NCI-H128 (cell line): ENCODE results near the gene E2F3.

Experiments used
- DNase-seq: peaks from one replicate; lab custom pipeline; 2025; ENCODE audit not compliant: unreplicated experiment; lab: John Stamatoyannopoulos, UW

E2F3 gene

GRCh38 chr6:20401205-20402091 is at the start of gene E2F3:
Gene E2F3, plus strand, starts transcription at chr6:20401879. Its CDS starts 354 bp downstream, at chr6:20402233.
- peak; percentile 99 for DNase-seq

GRCh38 chr6:20352346-20352745 is 49.3 kb upstream of the E2F3 start:
- no peak for DNase-seq

GRCh38 chr6:20353134-20353533 is 48.5 kb upstream of the E2F3 start:
- DNase-seq: no peak

- DNase-seq: no peak
These were observed 47.3 kb upstream of the E2F3 start for GRCh38 chr6:20354366-20354765.

- no peak for DNase-seq
These were observed 41.1 kb upstream of the E2F3 start for GRCh38 chr6:20360471-20361119.

- no peak for DNase-seq
These were observed 39.1 kb upstream of the E2F3 start for GRCh38 chr6:20362623-20363022.

- no peak for DNase-seq
These were observed 37.4 kb upstream of the E2F3 start for GRCh38 chr6:20364327-20364726.

GRCh38 chr6:20365456-20365855 is 36.2 kb upstream of the E2F3 start:
- DNase-seq: no peak

GRCh38 chr6:20366082-20366830 is 35.4 kb upstream of the E2F3 start:
- no peak for DNase-seq

GRCh38 chr6:20367743-20368485 is 33.8 kb upstream of the E2F3 start:
- DNase-seq: no peak

- no peak for DNase-seq
These were observed 31.3 kb upstream of the E2F3 start for GRCh38 chr6:20370393-20370792.

- DNase-seq: no peak
These were observed 30.9 kb upstream of the E2F3 start for GRCh38 chr6:20370801-20371200.

- no peak for DNase-seq
These were observed 26.2 kb upstream of the E2F3 start for GRCh38 chr6:20375436-20375835.

- no peak for DNase-seq
These were observed 23.9 kb upstream of the E2F3 start for GRCh38 chr6:20377623-20378265.

- DNase-seq: no peak
These were observed 22.4 kb upstream of the E2F3 start for GRCh38 chr6:20379231-20379630.

GRCh38 chr6:20386218-20386617 is 15.5 kb upstream of the E2F3 start:
- no peak for DNase-seq

GRCh38 chr6:20389066-20389465 is 12.6 kb upstream of the E2F3 start:
- no peak for DNase-seq

GRCh38 chr6:20393297-20393696 is 8.4 kb upstream of the E2F3 start:
- no peak for DNase-seq

GRCh38 chr6:20399518-20399917 is 2.2 kb upstream of the E2F3 start:
- no peak for DNase-seq

- no peak for DNase-seq
These were observed 1.0 kb upstream of the E2F3 start for GRCh38 chr6:20400456-20401204.
